CD14-positive monocyte (primary cell): ENCODE data around the gene PFDN1. TPM values are rescaled to one million over a fixed set of nuclear protein-coding genes. Genes with fewer than 3 reads are reported as not detected.
"Not testable (repeated sequence)": the region's sequence is repeated elsewhere in the genome, so short reads cannot be mapped to it uniquely, and the experiment has no call there.

ENCODE experiments used
- DNase-seq, 3 donors: peaks; one replicate each; pipeline ENCODE4 v3.0.0-alpha.2; 2011 to 2022
- H2AFZ ChIP-seq: 2 replicates; pipeline ENCODE4 v1.6.0; 2012; ENCODE audit warnings: mild to moderate bottlenecking, low read depth, low read length, inconsistent platforms; ENCODE audit not compliant: insufficient read depth, poor library complexity, severe bottlenecking
- H3K27ac ChIP-seq, 2 donors: 1 replicate in 1 of 2; 2 replicates in 1 of 2; pipeline ENCODE4 v1.5.1; 2012 to 2013; ENCODE audit warnings: low read length in 2 of 2, control low read depth in 1 of 2, inconsistent platforms in 1 of 2, low read depth in 1 of 2, mild to moderate bottlenecking in 1 of 2
- H3K27me3 ChIP-seq, 2 donors: one replicate each; pipeline versions ENCODE4 v1.6.0 to v1.6.1; 2011 to 2013; ENCODE audit warnings: low read length in 2 of 2; ENCODE audit not compliant: control insufficient read depth in 2 of 2, insufficient read depth in 2 of 2
- H3K36me3 ChIP-seq, 2 donors: replicated peaks in 1 of 2; 1 replicate in 1 of 2; 2 replicates in 1 of 2; pipeline versions ENCODE4 v1.5.1 to v1.6.1; 2012 to 2013; ENCODE audit warnings: low read length in 2 of 2, control low read depth in 1 of 2, inconsistent platforms in 1 of 2, mild to moderate bottlenecking in 1 of 2; ENCODE audit not compliant: insufficient read depth in 2 of 2, control insufficient read depth in 1 of 2
- H3K4me1 ChIP-seq, 2 donors: 1 replicate in 1 of 2; 2 replicates in 1 of 2; pipeline versions ENCODE4 v1.5.1 to v1.6.1; 2012 to 2013; ENCODE audit warnings: low read length in 2 of 2, control low read depth in 1 of 2, inconsistent platforms in 1 of 2, mild to moderate bottlenecking in 1 of 2, moderate library complexity in 1 of 2; ENCODE audit not compliant: insufficient read depth in 2 of 2, control insufficient read depth in 1 of 2
- H3K4me2 ChIP-seq: replicated peaks from 2 replicates; pipeline ENCODE3; 2012; ENCODE audit warnings: low read length, moderate library complexity, mild to moderate bottlenecking; ENCODE audit not compliant: poor library complexity, severe bottlenecking; ENCODE audit errors: extremely low read depth
- H3K4me3 ChIP-seq, 3 experiments: fragments of 200-600 bp in 1 of 3; sonication (generic) in 1 of 3; replicated peaks in 1 of 3; 1 replicate in 2 of 3; 2 replicates in 1 of 3; pipeline ENCODE4 v1.5.1; 2011 to 2013; ENCODE audit warnings: low read length in 3 of 3, mild to moderate bottlenecking in 3 of 3, control low read depth in 2 of 3, low read depth in 2 of 3, inconsistent platforms in 1 of 3, moderate library complexity in 1 of 3
- H3K79me2 ChIP-seq: 2 replicates; pipeline ENCODE4 v1.6.0; 2012; ENCODE audit warnings: mild to moderate bottlenecking, control low read depth, inconsistent platforms, low read length, moderate library complexity; ENCODE audit not compliant: insufficient read depth
- H3K9ac ChIP-seq: 2 replicates; pipeline ENCODE4 v1.6.0; 2017; ENCODE audit warnings: low read length, mild to moderate bottlenecking; ENCODE audit not compliant: insufficient read depth, poor library complexity, severe bottlenecking
- H3K9me3 ChIP-seq, 2 donors: replicated peaks in 1 of 2; 1 replicate in 1 of 2; 2 replicates in 1 of 2; pipeline versions ENCODE4 v1.5.1 to v1.6.1; 2012 to 2013; ENCODE audit warnings: low read length in 2 of 2, control low read depth in 1 of 2; ENCODE audit not compliant: control insufficient read depth in 1 of 2, insufficient read depth in 1 of 2
- H4K20me1 ChIP-seq: 2 replicates; pipeline ENCODE4 v1.6.0; 2012; ENCODE audit warnings: mild to moderate bottlenecking, low read length, control low read depth, moderate library complexity; ENCODE audit not compliant: insufficient read depth
- H3K27ac Mint-ChIP-seq, 7 donors: one replicate each; pipeline ENCODE4 v1.8.0; 2020; ENCODE audit warnings: mild to moderate bottlenecking in 7 of 7, mixed read lengths in 7 of 7, moderate library complexity in 6 of 7, inconsistent platforms in 2 of 7
- H3K27me3 Mint-ChIP-seq, 3 donors: one replicate each; pipeline ENCODE4 v1.8.0; 2021 to 2022; ENCODE audit warnings: low read depth in 3 of 3, mild to moderate bottlenecking in 3 of 3, mixed read lengths in 3 of 3, moderate library complexity in 3 of 3, inconsistent platforms in 1 of 3
- H3K36me3 Mint-ChIP-seq, 2 donors: one replicate each; pipeline ENCODE4 v1.8.0; 2020; ENCODE audit warnings: mixed read lengths in 2 of 2, inconsistent platforms in 1 of 2, mild to moderate bottlenecking in 1 of 2
- H3K4me1 Mint-ChIP-seq: one replicate; pipeline ENCODE4 v1.8.0; 2020; ENCODE audit warnings: mild to moderate bottlenecking, mixed read lengths
- H3K4me3 Mint-ChIP-seq, 2 donors: one replicate each; pipeline ENCODE4 v1.8.0; 2020; ENCODE audit warnings: mild to moderate bottlenecking in 2 of 2, mixed read lengths in 2 of 2, moderate library complexity in 1 of 2
- H3K9me3 Mint-ChIP-seq, 7 donors: one replicate each; pipeline ENCODE4 v1.8.0; 2020 to 2022; ENCODE audit warnings: mixed read lengths in 7 of 7, mild to moderate bottlenecking in 6 of 7, moderate library complexity in 6 of 7, inconsistent platforms in 2 of 7
- WGBS: methylation state at CpG from one replicate; pipeline ENCODE4 v1.1.5; 2013; ENCODE audit warnings: missing lambda C conversion rate; ENCODE audit not compliant: insufficient coverage; 5-methylcytosine and 5-hydroxymethylcytosine counted together
- intact Hi-C, 2 donors: fragments of 100-400 bp; cut with micrococcal nuclease; formaldehyde crosslinking; loops; one replicate each; pipeline versions ENCODE4 v1.15.0 to v1.15.1; 2023
- polyA plus RNA-seq, 3 donors: library from polyadenylated mRNA; depleted of rRNA in 1 of 3; unstranded in 2 of 3; stranded (reverse) in 1 of 3; fragments of 300-500 nt in 2 of 3; fragments of >200 nt in 1 of 3; fragmentation: Illumina TruSeq in 2 of 3; gene quantifications; 1 replicate in 2 of 3; 2 replicates in 1 of 3; pipeline ENCODE4 v1.2.3, GENCODE V29; 2012 to 2021
- TF ChIP-seq, protein P1 (sequence below): fragments of 200-600 bp; IDR thresholded peaks from one replicate; pipeline ENCODE4 v1.8.0; 2022; ENCODE audit warnings: antibody characterized with exemption, mild to moderate bottlenecking

Gene PFDN1
- polyA plus RNA-seq, 3 donors: 44.7 to 105 (median 82.2) TPM

DNA sequence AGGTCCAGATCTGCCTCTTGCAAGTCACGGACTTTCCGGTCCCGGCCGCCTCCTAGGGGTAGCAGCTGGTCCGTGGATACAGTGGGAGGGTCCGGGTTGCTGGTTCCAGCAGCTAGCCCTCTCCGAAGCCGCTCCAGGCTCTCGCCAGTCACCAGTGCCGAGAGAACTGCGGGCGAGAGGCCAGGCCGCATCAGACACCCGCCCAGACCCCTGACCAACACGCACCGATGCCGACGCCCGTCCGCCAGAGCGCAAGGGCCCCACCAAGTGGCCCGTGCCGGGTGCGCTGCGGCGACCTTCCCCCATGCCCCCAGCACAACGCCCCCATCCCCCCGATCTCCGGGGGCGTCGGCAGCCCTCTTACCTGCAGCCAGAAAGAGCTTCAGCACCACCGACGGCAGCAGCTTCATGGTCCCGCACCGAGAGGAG, 43.0 kb upstream of the PFDN1 start:
- DNase-seq: peak; percentile 42 to 59 (median 59)
- H3K36me3 ChIP-seq: no peaks in the 10 kb centered on the region
- peak overlapping the region in 1 of 2 donors; percentile 76 for H3K27ac ChIP-seq
- no peaks in the 10 kb centered on the region for H3K9me3 ChIP-seq
- peak overlapping the region; percentile 54 to 95 (median 88) for H3K27ac Mint-ChIP-seq
- peak overlapping the region; percentile 97 for H3K4me2 ChIP-seq
- H3K4me1 Mint-ChIP-seq: peaks cover 60% of the 10 kb centered on the region
- 5% methylated on average over 30 of the region's 35 CpGs for WGBS
- H3K4me3 ChIP-seq: peak overlapping the region; percentile 52 to 99 (median 82)
- H3K36me3 Mint-ChIP-seq: peaks cover 31 to 51% of the 10 kb centered on the region in 2 donors
- H2AFZ ChIP-seq: peak overlapping the region; percentile 25
- H3K4me1 ChIP-seq: peaks cover 61 to 69% of the 10 kb centered on the region in 2 donors
- no peaks in the 10 kb centered on the region for H3K27me3 ChIP-seq
- TF ChIP-seq, protein P1, sequence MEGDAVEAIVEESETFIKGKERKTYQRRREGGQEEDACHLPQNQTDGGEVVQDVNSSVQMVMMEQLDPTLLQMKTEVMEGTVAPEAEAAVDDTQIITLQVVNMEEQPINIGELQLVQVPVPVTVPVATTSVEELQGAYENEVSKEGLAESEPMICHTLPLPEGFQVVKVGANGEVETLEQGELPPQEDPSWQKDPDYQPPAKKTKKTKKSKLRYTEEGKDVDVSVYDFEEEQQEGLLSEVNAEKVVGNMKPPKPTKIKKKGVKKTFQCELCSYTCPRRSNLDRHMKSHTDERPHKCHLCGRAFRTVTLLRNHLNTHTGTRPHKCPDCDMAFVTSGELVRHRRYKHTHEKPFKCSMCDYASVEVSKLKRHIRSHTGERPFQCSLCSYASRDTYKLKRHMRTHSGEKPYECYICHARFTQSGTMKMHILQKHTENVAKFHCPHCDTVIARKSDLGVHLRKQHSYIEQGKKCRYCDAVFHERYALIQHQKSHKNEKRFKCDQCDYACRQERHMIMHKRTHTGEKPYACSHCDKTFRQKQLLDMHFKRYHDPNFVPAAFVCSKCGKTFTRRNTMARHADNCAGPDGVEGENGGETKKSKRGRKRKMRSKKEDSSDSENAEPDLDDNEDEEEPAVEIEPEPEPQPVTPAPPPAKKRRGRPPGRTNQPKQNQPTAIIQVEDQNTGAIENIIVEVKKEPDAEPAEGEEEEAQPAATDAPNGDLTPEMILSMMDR: no peak
- peak overlapping the region; percentile 76 for H3K9ac ChIP-seq
- H3K79me2 ChIP-seq: peaks cover 27% of the 10 kb centered on the region
- H3K9me3 Mint-ChIP-seq: peaks cover 0 to 9% (median 2%) of the 10 kb centered on the region in 7 donors
- peaks cover 5% of the 10 kb centered on the region in 3 donors for H3K27me3 Mint-ChIP-seq
- intact Hi-C loops: loop anchor here in 1 of 2 donors (5.0 kb wide), 1 partner anchor 44 kb away; the partner anchor contains the start of gene PFDN1
- H4K20me1 ChIP-seq: peaks cover 49% of the 10 kb centered on the region
- H3K4me3 Mint-ChIP-seq: peak overlapping the region; percentile 94 to 100

DNA sequence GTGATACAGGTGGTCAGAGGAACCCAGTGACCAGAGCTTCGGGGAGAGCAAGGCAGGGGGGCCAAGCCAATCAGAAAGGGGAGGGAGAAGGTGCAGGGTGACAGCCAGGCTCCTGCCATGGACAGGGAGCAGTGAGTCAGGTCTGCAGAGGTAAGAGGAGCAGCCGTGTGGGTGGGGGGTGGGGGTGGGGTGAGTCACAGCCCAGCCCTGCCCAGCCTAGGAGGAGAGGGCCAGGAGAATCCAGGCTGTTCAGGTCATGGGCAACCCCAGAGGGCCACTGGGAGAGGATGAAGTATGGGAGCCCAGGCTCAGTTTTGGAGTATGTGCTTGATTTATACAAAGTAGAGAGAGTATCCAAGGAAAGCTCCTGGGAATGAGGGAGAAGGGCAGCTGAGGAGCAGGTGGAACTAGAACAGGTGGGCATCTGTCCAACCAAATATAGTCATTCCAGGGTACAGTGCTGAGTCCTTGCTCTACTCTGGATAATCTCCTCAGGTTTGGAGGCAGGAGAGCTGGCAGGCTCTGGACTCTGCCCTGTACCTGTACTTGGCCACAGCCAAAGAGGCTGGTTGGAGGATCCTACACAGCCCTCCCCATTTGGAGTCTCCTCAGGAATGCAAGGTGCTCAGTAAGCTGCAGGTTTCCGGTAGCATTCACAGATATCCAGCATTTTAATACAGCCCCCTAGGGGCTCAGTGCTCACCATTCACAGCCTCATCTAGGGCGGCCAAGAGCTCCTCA, 42.0 kb upstream of the PFDN1 start:
- WGBS: 80% methylated on average over 2 of the region's 4 CpGs
- Histone ChIP-seq H4K20me1 (peaks cover 50% of the 10 kb centered on the region), H3K27me3 (no peaks in the 10 kb centered on the region), H3K79me2 (peaks cover 33% of the 10 kb centered on the region), H3K9me3 (no peaks in the 10 kb centered on the region), H3K27ac (peak overlapping the region in 1 of 2 donors; percentile 11), H3K36me3 (no peaks in the 10 kb centered on the region), H3K4me3 (peak overlapping the region; percentile 52 to 99 (median 82)), H3K4me2 (peak overlapping the region; percentile 97), H2AFZ (no peak overlapping the region), H3K4me1 (peaks cover 72 to 80% of the 10 kb centered on the region in 2 donors), H3K9ac (peak overlapping the region; percentile 13)
- H3K4me1 Mint-ChIP-seq: peaks cover 67% of the 10 kb centered on the region
- peaks cover 40 to 58% of the 10 kb centered on the region in 2 donors for H3K36me3 Mint-ChIP-seq
- H3K4me3 Mint-ChIP-seq: peak overlapping the region; percentile 94 to 100
- intact Hi-C loops: loop anchor here (5.0 kb wide), 2 partner anchors 38 to 43 kb away; partner anchors contain the start of gene PFDN1 (in 1 of the 2)
- peak overlapping the region in 6 of 7 donors; percentile 87 to 97 (median 91) for H3K27ac Mint-ChIP-seq
- TF ChIP-seq, protein P1: no peak
- peaks cover 3 to 8% (median 5%) of the 10 kb centered on the region in 3 donors for H3K27me3 Mint-ChIP-seq
- DNase-seq: peak in 2 of 3 donors; percentile 31 to 77
- peaks cover 0 to 9% (median 2%) of the 10 kb centered on the region in 7 donors for H3K9me3 Mint-ChIP-seq

DNA sequence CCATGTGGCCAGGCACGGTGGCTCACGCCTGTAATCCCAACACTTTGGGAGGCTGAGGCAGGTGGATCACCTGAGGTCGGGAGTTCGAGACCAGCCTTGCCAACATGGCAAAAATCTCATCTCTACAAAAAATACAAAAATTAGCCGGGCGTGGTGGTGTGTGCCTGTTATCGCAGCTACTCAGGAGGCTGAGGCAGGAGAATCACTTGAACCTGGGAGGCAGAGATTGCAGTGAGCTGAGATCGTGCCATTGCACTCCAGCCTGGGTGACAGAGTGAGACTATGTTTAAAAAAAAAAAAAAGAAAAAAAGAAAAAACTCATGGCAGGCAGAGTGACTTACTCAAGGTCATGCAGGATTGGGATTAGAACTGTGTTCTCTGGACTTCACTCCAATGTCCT, 40.9 kb upstream of the PFDN1 start:
- not testable (repeated sequence) for DNase-seq, H3K27me3 ChIP-seq
- peak overlapping the region; percentile 97 for H3K4me2 ChIP-seq

More for the DNA sequence above, 40.9 kb upstream of the PFDN1 start:
- H2AFZ ChIP-seq, H3K9ac ChIP-seq, H3K27ac ChIP-seq, H3K9me3 Mint-ChIP-seq, H3K27me3 Mint-ChIP-seq, H3K36me3 ChIP-seq, H3K9me3 ChIP-seq: not testable (repeated sequence)
- Histone ChIP-seq H3K79me2 (peaks cover 34% of the 10 kb centered on the region), H3K4me1 (peaks cover 82 to 90% of the 10 kb centered on the region in 2 donors), H4K20me1 (peaks cover 55% of the 10 kb centered on the region), H3K4me3 (peak overlapping the region in 1 of 3 experiments; percentile 99)
- Mint-ChIP-seq H3K36me3 (peaks cover 46 to 63% of the 10 kb centered on the region in 2 donors), H3K27ac (peak overlapping the region; percentile 18 to 98 (median 91)), H3K4me3 (peak overlapping the region; percentile 49 to 100), H3K4me1 (peaks cover 76% of the 10 kb centered on the region)
- intact Hi-C loops: loop anchor here in 1 of 2 donors (5.0 kb wide), 1 partner anchor 37 kb away; no protein-coding TSS in a partner anchor
- 100% methylated on average over 1 of the region's 8 CpGs for WGBS
